Activated T-cell treated with anti-CD3 and anti-CD28 coated beads, Interleukin-2, amount 50 U/mL, for 72 hours (primary cell): ENCODE results near the gene ACOX1. TPM values are rescaled to one million over a fixed set of nuclear protein-coding genes. Genes with fewer than 3 reads are reported as not detected.

Experiments used
- ATAC-seq, 2 donors: fragments of 150-1000 bp; cut with Tn5 transposase; replicated peaks in 1 of 2; 2 replicates each; pipeline ENCODE4 v1.10.0; 2021; ENCODE audit warnings: moderate library complexity in 2 of 2, mild to moderate bottlenecking in 1 of 2
- DNase-seq, 2 donors: peaks; one replicate each; pipeline ENCODE4 v3.0.0; 2021 to 2022; ENCODE audit warnings: mixed read lengths in 1 of 2
- H3K27ac Mint-ChIP-seq: one replicate; pipeline ENCODE4 v1.8.0; 2022; ENCODE audit warnings: mild to moderate bottlenecking, moderate library complexity, mixed read lengths
- H3K27me3 Mint-ChIP-seq: one replicate; pipeline ENCODE4 v1.8.0; 2022; ENCODE audit warnings: low read depth, mixed read lengths
- H3K36me3 Mint-ChIP-seq, 2 donors: one replicate each; pipeline ENCODE4 v1.8.0; 2022; ENCODE audit warnings: mixed read lengths in 2 of 2, mild to moderate bottlenecking in 1 of 2; ENCODE audit not compliant: insufficient read depth in 2 of 2
- H3K4me1 Mint-ChIP-seq: one replicate; pipeline ENCODE4 v1.8.0; 2022; ENCODE audit warnings: low read depth, mixed read lengths
- H3K4me3 Mint-ChIP-seq, 2 donors: one replicate each; pipeline ENCODE4 v1.8.0; 2022; ENCODE audit warnings: mild to moderate bottlenecking in 2 of 2, mixed read lengths in 2 of 2, moderate library complexity in 2 of 2
- H3K9me3 Mint-ChIP-seq, 2 donors: one replicate each; pipeline ENCODE4 v1.8.0; 2022; ENCODE audit warnings: mixed read lengths in 2 of 2
- total RNA-seq, 2 donors: library from RNA; stranded (reverse); gene quantifications; one replicate each; pipeline ENCODE4 v1.2.3, GENCODE V29; 2022

The ACOX1 gene
- total RNA-seq, 2 donors from 2014 or later, result 28.2 to 28.6 TPM

DNA sequence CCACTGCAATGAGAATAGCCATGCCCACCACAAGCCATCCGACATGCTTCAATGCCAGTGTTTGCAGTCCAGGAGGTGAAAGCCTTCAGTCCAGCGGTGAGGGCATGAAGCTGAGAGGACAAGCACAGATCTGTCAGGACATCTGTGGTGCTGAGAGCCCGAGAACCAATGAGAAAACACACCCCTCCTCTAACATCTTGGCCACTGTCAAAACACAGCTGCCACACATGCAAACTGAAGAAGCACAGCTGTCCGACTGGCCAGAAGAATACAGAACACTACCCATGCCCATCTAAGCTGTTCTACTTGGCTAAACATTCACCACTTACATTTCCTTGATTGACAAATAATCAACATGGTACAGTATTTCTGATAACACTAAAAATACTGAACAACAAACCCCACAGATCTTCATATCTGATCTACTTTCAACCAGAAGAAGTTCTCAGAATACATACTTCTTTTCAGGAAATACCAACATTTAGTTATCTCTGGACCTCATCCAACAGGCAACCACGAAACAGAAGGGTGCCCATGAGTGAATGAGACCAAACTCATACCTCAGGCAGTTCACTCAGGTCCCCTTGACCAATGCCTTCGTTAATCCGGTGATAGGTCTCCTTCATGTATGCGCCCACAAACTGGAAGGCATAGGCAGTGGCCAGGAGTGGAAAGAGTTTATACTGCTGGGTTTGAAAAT lies 28.0 kb downstream of the ACOX1 start:
- peaks cover 6 to 10% of the 10 kb centered on the region in 2 donors for H3K36me3 Mint-ChIP-seq

DNA sequence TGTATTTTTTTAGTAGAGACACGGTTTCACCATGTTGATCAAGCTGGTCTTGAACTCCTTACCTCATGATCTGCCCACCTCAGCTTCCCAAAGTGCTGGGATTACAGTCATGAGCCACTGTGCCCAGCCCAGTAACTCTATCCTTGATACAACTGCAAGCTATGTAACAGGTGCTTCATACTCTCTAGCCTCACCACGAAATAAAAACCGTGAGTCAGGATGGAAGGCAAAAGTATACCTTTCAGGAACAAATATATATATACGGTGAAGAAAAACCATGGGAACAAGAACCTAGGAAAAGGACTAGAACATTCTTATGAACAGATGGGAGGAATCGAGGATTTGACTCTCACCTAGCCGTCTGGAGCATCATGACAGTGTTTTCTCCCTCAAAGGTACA lies 28.5 kb downstream of the ACOX1 start:
- Mint-ChIP-seq H3K9me3 (no peaks in the 10 kb centered on the region), H3K4me3 (no peak overlapping the region), H3K36me3 (peaks cover 3 to 6% of the 10 kb centered on the region in 2 donors), H3K27ac (no peak overlapping the region), H3K4me1 (no peaks in the 10 kb centered on the region), H3K27me3 (no peaks in the 10 kb centered on the region)
- DNase-seq (no peak), ATAC-seq (no peak)

More for the DNA sequence above, 28.0 kb downstream of the ACOX1 start:
- Mint-ChIP-seq H3K4me1 (no peaks in the 10 kb centered on the region), H3K9me3 (no peaks in the 10 kb centered on the region), H3K27ac (no peak overlapping the region), H3K27me3 (no peaks in the 10 kb centered on the region), H3K4me3 (no peak overlapping the region)
- ATAC-seq (no peak), DNase-seq (no peak)

GRCh38 chr17:75945211-75945610 lies 33.8 kb downstream of the ACOX1 start:
- H3K36me3 Mint-ChIP-seq, result peaks cover 0 to 5% of the 10 kb centered on the region in 2 donors

DNA sequence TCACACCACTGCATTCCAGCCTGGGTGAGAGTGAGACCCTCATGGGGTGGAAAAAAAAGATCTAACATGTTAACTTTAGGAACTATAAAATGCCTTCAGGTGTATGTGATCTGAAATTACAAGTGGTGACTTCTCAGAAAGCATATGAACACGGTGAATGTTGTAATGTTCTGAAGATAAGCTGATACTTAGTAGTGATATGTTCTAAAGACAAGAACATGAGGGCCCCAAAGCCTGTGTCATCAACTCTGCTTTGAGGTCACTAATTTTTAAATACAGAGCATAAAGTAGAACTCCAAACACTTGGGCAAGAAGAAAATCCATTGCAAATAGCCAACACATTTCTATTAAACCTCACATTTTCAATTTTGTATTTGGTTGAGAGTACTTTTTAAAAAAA lies 35.5 kb downstream of the ACOX1 start:
- H3K4me3 Mint-ChIP-seq, result no peak overlapping the region
- H3K27ac Mint-ChIP-seq, result no peak overlapping the region
- peaks cover 18% of the 10 kb centered on the region for H3K4me1 Mint-ChIP-seq
- H3K9me3 Mint-ChIP-seq, result no peaks in the 10 kb centered on the region
- ATAC-seq, result no peak
- H3K36me3 Mint-ChIP-seq, result peaks cover 0 to 3% of the 10 kb centered on the region in 2 donors
- no peak for DNase-seq
- no peaks in the 10 kb centered on the region for H3K27me3 Mint-ChIP-seq

More at GRCh38 chr17:75945211-75945610, 33.8 kb downstream of the ACOX1 start:
- Mint-ChIP-seq H3K4me3 (no peak overlapping the region), H3K4me1 (peaks cover 14% of the 10 kb centered on the region), H3K9me3 (no peaks in the 10 kb centered on the region), H3K27me3 (no peaks in the 10 kb centered on the region), H3K27ac (no peak overlapping the region)
- no peak for DNase-seq
- no peak for ATAC-seq

DNA sequence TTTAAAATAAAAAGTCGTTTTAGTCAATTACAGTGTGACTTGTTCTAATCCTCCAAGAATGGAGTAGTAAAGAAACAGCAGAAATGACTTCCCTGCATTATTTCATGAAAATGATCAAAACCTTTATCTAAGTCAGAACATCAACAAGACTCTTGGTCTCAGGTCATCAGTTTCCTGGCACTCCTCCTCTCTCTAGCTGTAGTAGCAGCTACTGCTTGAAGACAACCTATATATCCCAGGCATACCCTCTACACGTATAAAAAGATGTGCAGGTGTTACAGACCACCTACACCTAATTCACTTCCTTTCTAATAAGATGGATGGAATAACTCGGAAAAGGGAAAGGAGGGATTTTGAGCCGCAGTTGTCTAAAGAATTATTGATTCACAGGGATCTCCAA lies 36.5 kb downstream of the ACOX1 start:
- DNase-seq, result no peak
- Mint-ChIP-seq H3K27me3 (no peaks in the 10 kb centered on the region), H3K27ac (no peak overlapping the region), H3K4me1 (peaks cover 18% of the 10 kb centered on the region), H3K4me3 (no peak overlapping the region), H3K9me3 (no peaks in the 10 kb centered on the region), H3K36me3 (no peaks in the 10 kb centered on the region)
- no peak for ATAC-seq

- Mint-ChIP-seq H3K4me1 (peaks cover 18% of the 10 kb centered on the region), H3K9me3 (no peaks in the 10 kb centered on the region), H3K27ac (no peak overlapping the region), H3K4me3 (peak overlapping the region; percentile 84 to 86), H3K27me3 (no peaks in the 10 kb centered on the region), H3K36me3 (no peaks in the 10 kb centered on the region)
- ATAC-seq, result no peak
- no peak for DNase-seq
These were observed 37.5 kb downstream of the ACOX1 start for GRCh38 chr17:75941442-75941819.

GRCh38 chr17:75940727-75941441 lies 38.1 kb downstream of the ACOX1 start, which contains the start of gene FBF1:
Gene FBF1 (minus strand): TSS chr17:75941042. CDS start chr17:75938149, 2,893 bp downstream.
- DNase-seq, result peak; percentile 91 to 92
- H3K4me3 Mint-ChIP-seq, result peak within 1 kb of the TSS; percentile 84 to 86
- H3K36me3 Mint-ChIP-seq, result no peaks in the 10 kb centered on the region
- no peaks in the 10 kb centered on the region for H3K9me3 Mint-ChIP-seq
- peak; percentile 99 for ATAC-seq
- H3K27ac Mint-ChIP-seq, result peak within 1 kb of the TSS; percentile 39
- no peaks in the 10 kb centered on the region for H3K27me3 Mint-ChIP-seq
- H3K4me1 Mint-ChIP-seq, result peaks cover 18% of the 10 kb centered on the region

DNA sequence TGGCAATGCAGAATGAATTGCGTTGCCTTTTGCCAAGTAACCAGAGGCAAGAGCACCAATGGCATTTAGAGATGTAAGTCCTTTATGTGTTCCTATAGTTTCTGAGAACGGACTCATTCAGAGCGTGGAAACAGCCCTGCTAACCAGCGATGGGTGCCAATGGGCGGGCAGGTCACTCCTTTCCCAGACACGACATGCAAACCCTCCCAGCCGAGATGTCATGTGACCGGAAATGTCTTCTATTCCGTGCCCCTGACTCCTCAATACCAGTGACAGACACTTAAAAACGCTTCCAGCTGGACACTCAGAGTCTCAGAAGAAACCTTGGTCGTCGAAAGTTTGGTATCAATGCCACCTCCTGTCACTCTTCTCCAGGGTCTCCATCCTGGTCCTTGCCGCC lies 41.3 kb downstream of the ACOX1 start:
- Mint-ChIP-seq H3K4me1 (peaks cover 18% of the 10 kb centered on the region), H3K36me3 (no peaks in the 10 kb centered on the region), H3K4me3 (no peak overlapping the region), H3K27me3 (no peaks in the 10 kb centered on the region), H3K27ac (no peak overlapping the region), H3K9me3 (no peaks in the 10 kb centered on the region)
- no peak for ATAC-seq
- DNase-seq, result no peak

DNA sequence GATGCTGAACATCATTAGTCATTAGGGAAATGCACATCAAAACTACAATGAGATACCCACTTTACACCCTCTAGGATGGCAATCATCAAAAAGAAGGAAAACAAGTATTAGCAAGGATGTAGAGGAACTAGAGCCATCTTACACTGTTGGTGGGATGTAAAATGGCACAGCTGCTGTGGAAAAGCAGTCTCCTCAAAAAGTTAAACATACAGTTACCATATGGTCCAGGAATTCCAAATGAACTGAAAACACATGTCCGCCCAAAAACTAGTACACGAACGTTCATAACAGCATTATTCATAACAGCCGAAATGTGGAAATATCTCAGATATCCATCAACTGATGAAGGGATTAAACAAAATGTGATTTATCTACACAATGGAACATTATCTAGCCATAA lies 45.2 kb downstream of the ACOX1 start:
- no peaks in the 10 kb centered on the region for H3K4me1 Mint-ChIP-seq
- no peak overlapping the region for H3K27ac Mint-ChIP-seq
- H3K4me3 Mint-ChIP-seq, result no peak overlapping the region
- H3K27me3 Mint-ChIP-seq, result no peaks in the 10 kb centered on the region
- no peaks in the 10 kb centered on the region for H3K9me3 Mint-ChIP-seq
- no peak for DNase-seq
- no peak for ATAC-seq
- H3K36me3 Mint-ChIP-seq, result no peaks in the 10 kb centered on the region

DNA sequence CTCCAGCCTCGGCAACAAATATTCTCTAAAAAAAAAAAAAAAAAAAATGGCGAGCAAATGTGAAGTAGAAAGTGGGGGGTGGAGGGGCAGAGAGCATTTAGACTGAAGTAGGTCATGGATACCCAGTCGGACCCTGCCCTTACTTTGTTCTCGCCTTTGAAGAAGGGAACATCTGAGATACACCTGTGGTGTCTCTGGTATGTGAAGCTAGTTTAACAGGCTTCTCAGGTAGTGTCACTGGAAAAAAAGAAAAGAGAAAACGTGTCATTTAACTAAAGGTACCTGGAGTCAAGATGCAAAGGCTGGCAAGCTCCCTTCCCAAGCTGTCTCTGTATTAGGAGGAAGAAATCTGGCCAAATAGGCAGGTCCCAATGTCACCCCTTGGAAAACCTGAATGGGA lies 46.1 kb downstream of the ACOX1 start:
- Mint-ChIP-seq H3K27me3 (no peaks in the 10 kb centered on the region), H3K4me3 (no peak overlapping the region), H3K4me1 (no peaks in the 10 kb centered on the region), H3K9me3 (no peaks in the 10 kb centered on the region), H3K36me3 (peaks cover 0 to 1% of the 10 kb centered on the region in 2 donors), H3K27ac (no peak overlapping the region)
- DNase-seq (no peak), ATAC-seq (no peak)

DNA sequence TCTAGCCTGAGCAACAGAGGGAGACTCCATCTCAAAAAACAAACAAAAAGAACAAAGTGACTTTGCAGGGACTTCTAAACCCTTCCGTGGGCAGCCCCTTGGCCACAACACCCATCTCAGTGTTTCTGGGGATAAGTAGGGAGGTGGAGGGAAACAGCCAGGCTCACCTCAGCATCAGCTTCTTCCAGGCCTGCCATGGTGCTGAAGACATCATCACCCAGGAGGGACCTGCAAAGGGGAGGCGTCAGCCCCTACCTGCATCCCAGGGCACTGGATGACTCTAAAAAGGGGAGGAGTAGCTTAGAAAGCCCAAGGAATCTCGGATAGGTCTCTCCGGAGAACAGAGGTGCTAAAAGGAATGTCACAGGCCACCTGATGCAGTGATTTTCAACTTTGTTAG lies 47.9 kb downstream of the ACOX1 start:
- H3K9me3 Mint-ChIP-seq, result no peaks in the 10 kb centered on the region
- H3K4me1 Mint-ChIP-seq, result no peaks in the 10 kb centered on the region
- no peak overlapping the region for H3K4me3 Mint-ChIP-seq
- ATAC-seq, result no peak
- H3K27ac Mint-ChIP-seq, result no peak overlapping the region
- H3K27me3 Mint-ChIP-seq, result no peaks in the 10 kb centered on the region
- no peak for DNase-seq
- H3K36me3 Mint-ChIP-seq, result peaks cover 0 to 3% of the 10 kb centered on the region in 2 donors

DNA sequence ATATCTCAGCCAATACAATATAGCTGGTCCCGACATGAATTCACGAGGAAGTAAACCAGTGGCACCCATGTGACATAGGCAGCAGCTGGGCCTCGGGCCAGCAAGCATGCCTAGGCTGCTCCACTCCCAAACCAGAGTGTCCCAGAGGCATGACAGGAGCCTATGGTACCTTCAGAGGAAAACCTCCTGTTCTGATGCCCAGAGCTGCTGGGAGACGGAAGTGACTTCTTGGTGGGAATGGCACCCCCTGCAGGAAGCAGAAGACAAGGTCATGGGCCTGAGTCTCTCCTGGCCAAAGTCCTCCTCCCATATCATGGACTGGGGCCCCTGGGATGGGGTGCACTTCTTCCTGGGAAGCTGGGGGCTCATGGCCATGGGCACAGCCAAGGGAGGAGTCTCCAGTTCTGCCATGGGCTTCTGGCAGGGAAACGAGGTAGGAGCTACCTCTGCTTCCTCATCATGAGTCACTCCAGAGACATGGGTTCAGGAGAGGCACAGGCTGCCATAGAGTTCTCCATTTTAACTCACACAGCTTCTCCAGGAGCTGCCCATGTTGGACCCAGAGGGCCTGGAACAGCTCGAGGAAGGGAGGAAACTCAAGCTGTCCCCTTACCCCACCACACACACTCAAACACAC lies 51.6 kb downstream of the ACOX1 start:
- DNase-seq, result peak in 1 of 2 donors; percentile 7
- Mint-ChIP-seq H3K9me3 (no peaks in the 10 kb centered on the region), H3K4me1 (no peaks in the 10 kb centered on the region), H3K36me3 (peaks cover 0 to 3% of the 10 kb centered on the region in 2 donors), H3K27ac (no peak overlapping the region), H3K4me3 (no peak overlapping the region), H3K27me3 (no peaks in the 10 kb centered on the region)
- ATAC-seq, result no peak

GRCh38 chr17:75926456-75926855 lies 52.5 kb downstream of the ACOX1 start:
- Mint-ChIP-seq H3K36me3 (peaks cover 0 to 3% of the 10 kb centered on the region in 2 donors), H3K27me3 (no peaks in the 10 kb centered on the region), H3K9me3 (no peaks in the 10 kb centered on the region), H3K4me3 (no peak overlapping the region), H3K27ac (no peak overlapping the region), H3K4me1 (no peaks in the 10 kb centered on the region)
- ATAC-seq (no peak), DNase-seq (no peak)
